H7 (cell line): ENCODE results near the gene SLC2A13. TPM values are rescaled to one million over a fixed set of nuclear protein-coding genes. Genes with fewer than 3 reads are reported as not detected.
"Not testable (repeated sequence)": the region's sequence is repeated elsewhere in the genome, so short reads cannot be mapped to it uniquely, and the experiment has no call there.

Source experiments
- DNase-seq: peaks from one replicate; pipeline ENCODE4 v3.0.0; 2012
- H3K27me3 ChIP-seq: 2 replicates; pipeline ENCODE4 v1.6.0; 2011; ENCODE audit warnings: mild to moderate bottlenecking, low read length; ENCODE audit not compliant: control insufficient read depth, insufficient read depth
- H3K36me3 ChIP-seq: replicated peaks from 2 replicates; pipeline ENCODE4 v1.5.1; 2011; ENCODE audit warnings: low read length; ENCODE audit not compliant: control insufficient read depth, insufficient read depth
- H3K4me3 ChIP-seq: 2 replicates; pipeline ENCODE4 v1.5.1; 2011; ENCODE audit warnings: low read depth, mild to moderate bottlenecking, control low read depth, low read length, moderate library complexity; ENCODE audit not compliant: insufficient read depth
- total RNA-seq: library from RNA; depleted of rRNA; stranded (reverse); fragments of >200 nt; shearing (Covaris generic); gene quantifications from 2 replicates; pipeline ENCODE4 v1.2.3, GENCODE V29; 2014

The SLC2A13 gene
- total RNA-seq, 1 experiment from 2014 or later: 13.8 TPM

- Histone ChIP-seq H3K36me3 (no peaks in the 10 kb centered on the region), H3K27me3 (no peaks in the 10 kb centered on the region), H3K4me3 (no peak overlapping the region)
- no peak for DNase-seq
Measured at GRCh38 chr12:39923364-39923763, 182.5 kb downstream of the SLC2A13 start.

- not testable (repeated sequence) for H3K27me3 ChIP-seq, H3K4me3 ChIP-seq, H3K36me3 ChIP-seq, DNase-seq
Measured at GRCh38 chr12:39922598-39922997, 183.3 kb downstream of the SLC2A13 start.

DNA sequence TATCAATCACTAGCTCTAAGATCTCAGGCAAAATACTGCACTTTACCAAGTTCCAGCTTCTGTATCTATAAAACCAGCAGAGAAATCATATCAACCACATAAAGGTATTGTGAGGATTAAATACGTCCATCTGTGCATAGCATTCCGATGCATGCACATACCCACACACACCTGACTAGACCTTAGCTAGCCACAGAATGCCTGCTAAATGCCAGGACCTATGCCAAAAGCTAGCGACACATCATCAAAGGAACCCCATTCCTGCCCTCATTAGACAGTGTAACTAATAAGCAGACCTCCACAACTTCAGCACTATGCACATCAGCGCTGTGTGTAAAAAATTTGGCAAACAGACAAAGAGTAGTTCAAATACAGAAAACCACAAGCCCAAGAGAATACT lies 185.2 kb downstream of the SLC2A13 start:
- Histone ChIP-seq H3K4me3 (no peak overlapping the region), H3K27me3 (no peaks in the 10 kb centered on the region), H3K36me3 (no peaks in the 10 kb centered on the region)
- DNase-seq: no peak

- DNase-seq: no peak
- H3K27me3 ChIP-seq: no peaks in the 10 kb centered on the region
- H3K4me3 ChIP-seq: no peak overlapping the region
- H3K36me3 ChIP-seq: no peaks in the 10 kb centered on the region
Measured at GRCh38 chr12:39920222-39920621, 185.7 kb downstream of the SLC2A13 start.

- Histone ChIP-seq H3K4me3 (no peak overlapping the region), H3K36me3 (no peaks in the 10 kb centered on the region), H3K27me3 (no peaks in the 10 kb centered on the region)
- DNase-seq: no peak
Measured at GRCh38 chr12:39919790-39920189, 186.1 kb downstream of the SLC2A13 start.

GRCh38 chr12:39915249-39915648 lies 190.6 kb downstream of the SLC2A13 start:
- Histone ChIP-seq H3K27me3 (no peaks in the 10 kb centered on the region), H3K4me3 (no peak overlapping the region), H3K36me3 (no peaks in the 10 kb centered on the region)
- no peak for DNase-seq

GRCh38 chr12:39912211-39912980 lies 193.5 kb downstream of the SLC2A13 start:
- Histone ChIP-seq H3K27me3 (no peaks in the 10 kb centered on the region), H3K36me3 (no peaks in the 10 kb centered on the region), H3K4me3 (no peak overlapping the region)
- no peak for DNase-seq

GRCh38 chr12:39906237-39906636 lies 199.6 kb downstream of the SLC2A13 start:
- Histone ChIP-seq H3K4me3 (no peak overlapping the region), H3K36me3 (no peaks in the 10 kb centered on the region), H3K27me3 (no peaks in the 10 kb centered on the region)
- no peak for DNase-seq

DNA sequence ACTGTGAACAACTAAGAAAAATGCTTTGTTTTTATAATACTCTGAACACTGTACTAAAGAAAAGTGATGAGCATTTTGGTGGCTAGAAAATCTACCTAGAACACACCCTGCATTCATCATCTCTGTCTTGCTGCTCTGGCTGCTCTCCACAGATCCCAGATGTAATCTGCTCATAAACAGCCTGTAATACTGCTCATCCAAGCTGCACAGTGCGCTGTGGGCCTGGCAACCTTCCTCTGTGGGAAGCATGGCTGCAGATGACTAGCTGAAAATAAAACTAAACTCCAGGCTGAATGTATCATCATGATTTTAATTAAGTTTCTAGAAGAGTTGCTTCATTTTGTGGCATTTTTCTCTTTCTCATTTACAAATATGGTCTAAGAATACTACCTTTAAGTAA lies 200.7 kb downstream of the SLC2A13 start:
- no peak overlapping the region for H3K4me3 ChIP-seq
- H3K36me3 ChIP-seq: no peaks in the 10 kb centered on the region
- DNase-seq: no peak
- H3K27me3 ChIP-seq: no peaks in the 10 kb centered on the region

- H3K36me3 ChIP-seq: no peaks in the 10 kb centered on the region
- no peak overlapping the region for H3K4me3 ChIP-seq
- H3K27me3 ChIP-seq: no peaks in the 10 kb centered on the region
- no peak for DNase-seq
Measured at GRCh38 chr12:39902821-39903220, 203.1 kb downstream of the SLC2A13 start.

DNA sequence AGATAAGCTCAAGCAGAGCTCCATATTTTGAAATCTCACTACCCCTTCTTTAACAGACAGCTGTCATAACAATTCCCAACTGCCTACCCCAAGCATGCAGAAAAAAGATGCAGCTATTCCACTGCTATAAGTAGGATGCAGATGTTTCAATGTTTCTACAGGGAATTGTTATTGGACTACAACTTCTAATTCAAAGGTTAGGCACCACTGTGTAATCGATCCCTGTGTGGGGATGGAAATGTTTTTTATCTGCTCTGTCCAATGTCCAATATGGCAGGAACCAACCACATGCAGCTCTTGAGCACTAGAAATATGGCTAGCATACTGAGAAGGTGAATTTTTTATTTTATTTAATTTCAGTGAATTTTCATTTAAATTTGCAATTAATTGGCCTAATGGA lies 208.6 kb downstream of the SLC2A13 start:
- no peaks in the 10 kb centered on the region for H3K27me3 ChIP-seq
- no peak for DNase-seq
- H3K36me3 ChIP-seq: no peaks in the 10 kb centered on the region
- H3K4me3 ChIP-seq: no peak overlapping the region

GRCh38 chr12:39893388-39893787 lies 212.5 kb downstream of the SLC2A13 start:
- not testable (repeated sequence) for DNase-seq, H3K27me3 ChIP-seq, H3K36me3 ChIP-seq, H3K4me3 ChIP-seq

GRCh38 chr12:39892146-39892545 lies 213.7 kb downstream of the SLC2A13 start:
- Histone ChIP-seq H3K36me3 (no peaks in the 10 kb centered on the region), H3K4me3 (no peak overlapping the region), H3K27me3 (no peaks in the 10 kb centered on the region)
- no peak for DNase-seq

- Histone ChIP-seq H3K27me3 (no peaks in the 10 kb centered on the region), H3K4me3 (no peak overlapping the region), H3K36me3 (no peaks in the 10 kb centered on the region)
- no peak for DNase-seq
Measured at GRCh38 chr12:39887856-39888255, 218.0 kb downstream of the SLC2A13 start.

DNA sequence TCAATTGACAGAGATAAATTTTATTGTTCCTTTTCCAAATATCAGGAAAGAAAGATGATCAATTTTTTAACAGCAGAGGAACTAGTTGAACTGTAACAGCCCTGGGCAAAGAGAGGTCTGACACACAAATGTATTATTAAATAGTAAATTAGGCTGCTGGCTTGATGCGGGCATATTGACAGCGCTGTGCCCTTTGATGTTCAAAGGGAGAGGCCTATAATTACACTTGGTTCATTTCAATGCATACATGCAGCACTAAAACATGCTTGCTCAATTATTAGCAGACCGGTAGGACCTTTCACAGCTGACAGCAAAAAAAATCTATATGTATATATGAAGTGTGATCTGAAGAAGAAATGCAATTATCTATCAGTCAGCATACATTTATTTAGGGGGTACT lies 219.8 kb downstream of the SLC2A13 start:
- DNase-seq: no peak
- Histone ChIP-seq H3K27me3 (no peaks in the 10 kb centered on the region), H3K36me3 (no peaks in the 10 kb centered on the region), H3K4me3 (no peak overlapping the region)
